Vagina (tissue), 2 donors: Measurements from ENCODE around the gene LMO7. TPM values are rescaled to one million over a fixed set of nuclear protein-coding genes. Genes with fewer than 3 reads are reported as not detected.

Experiments used
- DNase-seq, 2 donors: peaks; one replicate each; pipeline ENCODE4 v3.0.0-alpha.2; 2017; ENCODE audit errors: extremely low spot score in 2 of 2
- H3K27ac ChIP-seq: fragments of 200-600 bp; sonication (generic); one replicate; pipeline ENCODE4 v1.5.1; 2019
- H3K27me3 ChIP-seq: fragments of 200-600 bp; sonication (generic); one replicate; pipeline ENCODE4 v1.5.1; 2019
- H3K36me3 ChIP-seq, 2 donors: fragments of 200-600 bp; sonication (generic); one replicate each; pipeline ENCODE4 v1.5.1; 2017 to 2019
- H3K4me1 ChIP-seq: fragments of 200-600 bp; sonication (generic); one replicate; pipeline ENCODE4 v1.5.1; 2019
- H3K4me3 ChIP-seq, 2 donors: fragments of 200-600 bp; sonication (generic); 1 replicate in 1 of 2; 2 replicates in 1 of 2; pipeline ENCODE4 v1.5.1; 2016 to 2019
- H3K9me3 ChIP-seq: fragments of 200-600 bp; sonication (generic); one replicate; pipeline ENCODE4 v1.5.1; 2019
- CTCF ChIP-seq, 3 experiments: fragments of 450-650 bp in 2 of 3; fragments of 200-600 bp in 1 of 3; sonication (generic) in 1 of 3; IDR thresholded peaks; one replicate each; pipeline ENCODE4 v1.5.1; 2017 to 2019; ENCODE audit warnings: antibody characterized with exemption in 3 of 3, mild to moderate bottlenecking in 2 of 3, moderate library complexity in 2 of 3
- POLR2A ChIP-seq, 2 donors: fragments of 450-650 bp; IDR thresholded peaks; one replicate each; pipeline ENCODE4 v1.6.1; 2017; ENCODE audit warnings: antibody characterized with exemption in 2 of 2, mild to moderate bottlenecking in 2 of 2, moderate library complexity in 2 of 2
- POLR2AphosphoS5 ChIP-seq, 2 donors: sonication (generic); formaldehyde crosslinking; IDR thresholded peaks; one replicate each; pipeline ENCODE4 v1.9.0; 2017; ENCODE audit warnings: antibody characterized with exemption in 2 of 2, mild to moderate bottlenecking in 2 of 2, low read depth in 1 of 2; ENCODE audit not compliant: insufficient read depth in 1 of 2
- intact Hi-C: fragments of 100-400 bp; cut with DNase I; formaldehyde crosslinking; loops from one replicate; pipeline ENCODE4 v1.15.1; 2023
- total RNA-seq: library from RNA; depleted of rRNA; stranded (reverse); fragments of >200 nt; gene quantifications from one replicate; pipeline ENCODE4 v1.2.3, GENCODE V29; 2016

Gene LMO7
- total RNA-seq, 1 donor from 2014 or later: 85.4 TPM

GRCh38 chr13:75830842-75831241, 194.7 kb downstream of the LMO7 start:
- H3K9me3 ChIP-seq: no peaks in the 10 kb centered on the region
- TF ChIP-seq POLR2A (IDR thresholded peaks at IDR 0.05): no peak
- TF ChIP-seq POLR2AphosphoS5 (IDR thresholded peaks at IDR 0.05; ENCODE audit: insufficient read depth in 1 of 2, low read depth in 1 of 2): no peak
- TF ChIP-seq CTCF (IDR thresholded peaks at IDR 0.05): no peak
- intact Hi-C loops: no loop called here
- no peaks in the 10 kb centered on the region for H3K4me1 ChIP-seq
- DNase-seq: no peak
- H3K4me3 ChIP-seq: no peak overlapping the region
- no peaks in the 10 kb centered on the region for H3K27me3 ChIP-seq
- H3K36me3 ChIP-seq: no peaks in the 10 kb centered on the region
- no peak overlapping the region for H3K27ac ChIP-seq

GRCh38 chr13:75831389-75831788, 195.3 kb downstream of the LMO7 start:
- no peak for DNase-seq
- H3K27me3 ChIP-seq: no peaks in the 10 kb centered on the region
- no peaks in the 10 kb centered on the region for H3K4me1 ChIP-seq
- H3K27ac ChIP-seq: no peak overlapping the region
- intact Hi-C loops: no loop called here
- TF ChIP-seq POLR2AphosphoS5 (IDR thresholded peaks at IDR 0.05; ENCODE audit: insufficient read depth in 1 of 2, low read depth in 1 of 2) (no peak), POLR2A (IDR thresholded peaks at IDR 0.05) (no peak), CTCF (IDR thresholded peaks at IDR 0.05) (no peak)
- H3K36me3 ChIP-seq: no peaks in the 10 kb centered on the region
- H3K4me3 ChIP-seq: no peak overlapping the region
- H3K9me3 ChIP-seq: no peaks in the 10 kb centered on the region

- Histone ChIP-seq H3K27me3 (no peaks in the 10 kb centered on the region), H3K27ac (no peak overlapping the region), H3K4me3 (no peak overlapping the region), H3K4me1 (no peaks in the 10 kb centered on the region), H3K9me3 (no peaks in the 10 kb centered on the region), H3K36me3 (no peaks in the 10 kb centered on the region)
- DNase-seq: no peak
- intact Hi-C loops: no loop called here
- TF ChIP-seq CTCF (IDR thresholded peaks at IDR 0.05) (no peak), POLR2AphosphoS5 (IDR thresholded peaks at IDR 0.05; ENCODE audit: insufficient read depth in 1 of 2, low read depth in 1 of 2) (no peak), POLR2A (IDR thresholded peaks at IDR 0.05) (no peak)
Observed at GRCh38 chr13:75832812-75833211, 196.7 kb downstream of the LMO7 start.

GRCh38 chr13:75836441-75836840, 200.3 kb downstream of the LMO7 start:
- H3K9me3 ChIP-seq: no peaks in the 10 kb centered on the region
- no peaks in the 10 kb centered on the region for H3K27me3 ChIP-seq
- H3K27ac ChIP-seq: no peak overlapping the region
- H3K4me3 ChIP-seq: no peak overlapping the region
- TF ChIP-seq POLR2A (IDR thresholded peaks at IDR 0.05): no peak
- TF ChIP-seq CTCF (IDR thresholded peaks at IDR 0.05): no peak
- no peak for TF ChIP-seq POLR2AphosphoS5 (IDR thresholded peaks at IDR 0.05; ENCODE audit: insufficient read depth in 1 of 2, low read depth in 1 of 2)
- no peaks in the 10 kb centered on the region for H3K4me1 ChIP-seq
- peaks cover 0 to 1% of the 10 kb centered on the region in 2 donors for H3K36me3 ChIP-seq
- intact Hi-C loops: no loop called here
- DNase-seq: no peak

GRCh38 chr13:75838366-75839005, 202.4 kb downstream of the LMO7 start:
- no peaks in the 10 kb centered on the region for H3K27me3 ChIP-seq
- H3K4me3 ChIP-seq: no peak overlapping the region
- no peaks in the 10 kb centered on the region for H3K4me1 ChIP-seq
- DNase-seq: no peak
- intact Hi-C loops: no loop called here
- TF ChIP-seq POLR2A (IDR thresholded peaks at IDR 0.05) (no peak), POLR2AphosphoS5 (IDR thresholded peaks at IDR 0.05; ENCODE audit: insufficient read depth in 1 of 2, low read depth in 1 of 2) (no peak), CTCF (IDR thresholded peaks at IDR 0.05) (no peak)
- no peaks in the 10 kb centered on the region for H3K9me3 ChIP-seq
- H3K27ac ChIP-seq: no peak overlapping the region
- peaks cover 0 to 18% of the 10 kb centered on the region in 2 donors for H3K36me3 ChIP-seq
